Mesenteric fat pad (tissue), 1 donor: ENCODE measurements around the gene VWA3B. TPM values are rescaled to one million over a fixed set of nuclear protein-coding genes. Genes with fewer than 3 reads are reported as not detected.

ENCODE experiments used
- DNase-seq: peaks from one replicate; pipeline ENCODE4 v3.0.0-alpha.2; 2020; ENCODE audit warnings: low spot score
- total RNA-seq: library from RNA; stranded (reverse); fragmentation: NEBNext Ultra II Directional; extraction: Animal tissue kit (Norgen Biotek cat#: 25700); gene quantifications from one replicate; pipeline ENCODE4 v1.2.1, GENCODE V29; 2021
- donor health status: DM: yes; HTN: yes; CAD: no.

VWA3B gene
- total RNA-seq, 1 donor from 2014 or later, result not detected

DNA sequence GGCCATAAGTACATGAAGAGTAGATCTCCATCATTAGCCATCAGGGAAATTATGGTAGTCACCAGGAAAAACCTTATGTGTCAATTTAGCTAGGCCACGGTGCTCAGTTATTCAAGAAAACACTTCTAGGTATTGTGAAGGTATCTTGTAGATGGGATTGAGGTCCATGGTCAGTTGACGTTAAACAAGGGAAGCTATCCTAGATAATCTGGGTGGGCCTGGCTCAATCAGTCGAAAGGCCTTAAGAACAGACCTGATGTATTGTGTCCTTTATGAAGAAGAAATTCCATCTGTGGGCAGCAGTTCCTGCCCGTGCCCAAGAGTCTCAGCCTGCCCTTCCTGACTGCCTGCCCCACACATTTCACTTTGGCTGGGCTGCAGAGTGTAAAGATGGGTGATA lies 242.6 kb downstream of the VWA3B start:
- DNase-seq, result no peak

DNA sequence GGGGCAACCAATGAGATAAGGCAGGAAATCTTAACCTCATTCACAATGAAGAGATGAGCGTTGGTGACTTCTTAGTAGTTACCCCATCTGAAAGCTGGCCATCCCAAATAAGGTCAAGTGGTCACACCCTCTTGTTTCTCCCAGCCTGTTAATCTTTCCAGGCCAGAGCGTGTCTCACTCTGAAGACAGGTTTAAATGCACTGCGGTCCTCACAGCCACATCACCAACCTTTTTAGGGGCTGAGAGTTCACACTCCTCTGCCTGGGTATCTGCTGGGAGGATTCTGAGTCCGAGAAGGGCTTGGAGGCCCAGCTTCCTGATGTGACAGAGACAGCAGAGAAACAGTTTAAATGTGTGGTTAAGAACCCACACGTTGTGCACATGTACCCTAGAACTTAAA lies 246.0 kb downstream of the VWA3B start:
- no peak for DNase-seq

DNA sequence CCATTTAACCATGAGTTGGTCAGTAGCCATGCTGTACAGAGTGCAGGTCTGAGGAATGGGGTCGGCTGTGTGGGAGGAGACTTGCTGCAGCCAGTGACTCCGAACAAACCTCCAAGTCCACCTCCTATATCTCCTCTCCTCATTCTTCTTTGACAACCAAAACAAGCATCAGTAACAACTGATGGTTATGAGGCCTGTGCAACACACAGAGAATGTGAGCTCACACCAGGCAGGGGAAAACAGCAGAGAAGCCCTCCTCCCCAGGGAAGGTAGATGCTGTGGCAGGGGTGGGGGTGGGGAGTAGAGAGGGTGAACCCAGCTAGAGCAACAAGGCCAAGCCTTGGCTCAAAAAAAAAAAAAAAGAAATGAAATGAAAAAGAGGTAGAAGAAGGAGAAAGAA lies 247.0 kb downstream of the VWA3B start:
- DNase-seq, result no peak

DNA sequence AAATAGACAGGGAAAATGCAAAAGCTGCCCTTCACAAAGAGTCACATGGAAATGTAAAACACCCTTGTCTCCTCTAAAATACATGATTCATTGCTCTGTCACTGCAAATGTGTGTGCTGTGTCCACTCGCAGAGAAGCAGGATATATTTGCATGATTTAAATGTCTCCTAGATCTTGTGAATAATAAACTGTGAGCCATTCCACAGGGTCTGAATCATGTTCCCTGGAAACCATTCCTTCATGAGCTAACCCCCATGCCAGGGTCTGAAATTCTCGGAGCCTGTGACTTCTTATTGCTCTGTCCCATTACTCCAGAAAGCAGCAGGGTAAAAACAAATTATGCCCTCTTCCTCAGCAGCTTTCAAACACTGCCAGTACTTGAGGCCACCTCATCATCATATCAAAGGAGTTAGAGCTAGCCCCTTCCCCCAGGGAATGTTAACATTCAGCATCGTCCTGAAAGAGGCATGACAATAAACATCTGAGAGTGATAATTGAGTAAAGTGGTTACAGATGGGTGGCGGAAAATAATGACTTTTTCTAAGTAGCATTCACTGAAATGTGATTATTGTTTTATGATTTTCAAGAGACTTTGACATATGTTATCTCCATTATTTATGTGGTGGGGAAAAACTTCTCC lies 247.6 kb downstream of the VWA3B start:
- DNase-seq, result no peak

DNA sequence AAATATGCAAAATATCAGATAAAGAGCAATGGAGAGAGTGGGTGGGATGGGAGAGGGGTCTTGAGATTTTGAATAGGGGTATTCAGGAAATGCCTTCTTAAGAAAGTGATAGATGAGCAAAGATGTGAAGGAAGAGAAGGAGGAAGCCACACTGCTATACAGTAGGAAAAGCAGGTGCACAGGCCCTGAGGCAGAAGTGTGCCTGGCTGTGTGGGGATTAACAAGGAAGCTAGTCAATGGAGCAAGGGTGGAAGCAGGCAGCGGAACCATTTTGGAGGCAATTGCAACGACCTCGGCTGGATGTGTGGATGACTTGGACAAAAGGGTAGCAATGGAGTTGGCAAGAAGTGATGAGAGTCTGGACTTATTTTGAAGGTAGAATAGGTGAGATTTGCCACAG lies 248.3 kb downstream of the VWA3B start:
- no peak for DNase-seq

DNA sequence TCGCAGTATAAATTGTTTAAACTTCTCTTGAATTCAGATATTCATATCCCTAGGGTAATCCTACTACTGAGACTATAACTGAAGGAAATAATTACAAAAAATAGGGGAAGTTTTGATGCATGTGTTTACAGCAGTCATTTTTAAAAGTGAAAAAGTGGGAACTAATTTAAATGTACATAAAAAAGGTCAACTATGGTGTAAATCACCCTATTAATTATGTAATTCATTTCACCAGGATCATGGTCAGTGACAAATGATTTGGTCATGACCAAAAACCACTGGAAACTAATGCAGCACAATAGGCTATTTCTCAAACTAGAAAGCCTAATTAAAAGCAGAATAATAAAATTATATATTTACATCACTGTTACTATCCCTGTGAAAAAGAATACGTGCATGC lies 254.3 kb downstream of the VWA3B start:
- no peak for DNase-seq

DNA sequence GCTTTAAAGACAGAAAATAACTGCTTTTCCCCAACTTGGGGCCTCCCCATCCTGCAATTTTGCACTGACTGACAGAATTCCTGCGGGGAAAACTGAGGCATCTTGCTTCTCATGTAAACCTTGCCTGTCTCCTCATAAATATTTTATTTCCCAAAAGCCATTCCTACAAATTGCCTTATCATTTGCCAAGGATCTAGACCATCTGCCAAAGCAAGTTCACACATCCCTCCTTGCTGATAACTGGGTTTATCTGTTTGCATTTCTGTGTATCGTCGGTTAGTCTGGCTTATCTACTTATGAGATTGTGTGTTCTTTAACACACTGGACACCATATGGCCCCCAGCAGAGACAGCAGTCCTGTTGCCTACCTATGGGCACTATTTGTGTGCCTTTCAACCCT lies 256.3 kb downstream of the VWA3B start:
- DNase-seq, result no peak

DNA sequence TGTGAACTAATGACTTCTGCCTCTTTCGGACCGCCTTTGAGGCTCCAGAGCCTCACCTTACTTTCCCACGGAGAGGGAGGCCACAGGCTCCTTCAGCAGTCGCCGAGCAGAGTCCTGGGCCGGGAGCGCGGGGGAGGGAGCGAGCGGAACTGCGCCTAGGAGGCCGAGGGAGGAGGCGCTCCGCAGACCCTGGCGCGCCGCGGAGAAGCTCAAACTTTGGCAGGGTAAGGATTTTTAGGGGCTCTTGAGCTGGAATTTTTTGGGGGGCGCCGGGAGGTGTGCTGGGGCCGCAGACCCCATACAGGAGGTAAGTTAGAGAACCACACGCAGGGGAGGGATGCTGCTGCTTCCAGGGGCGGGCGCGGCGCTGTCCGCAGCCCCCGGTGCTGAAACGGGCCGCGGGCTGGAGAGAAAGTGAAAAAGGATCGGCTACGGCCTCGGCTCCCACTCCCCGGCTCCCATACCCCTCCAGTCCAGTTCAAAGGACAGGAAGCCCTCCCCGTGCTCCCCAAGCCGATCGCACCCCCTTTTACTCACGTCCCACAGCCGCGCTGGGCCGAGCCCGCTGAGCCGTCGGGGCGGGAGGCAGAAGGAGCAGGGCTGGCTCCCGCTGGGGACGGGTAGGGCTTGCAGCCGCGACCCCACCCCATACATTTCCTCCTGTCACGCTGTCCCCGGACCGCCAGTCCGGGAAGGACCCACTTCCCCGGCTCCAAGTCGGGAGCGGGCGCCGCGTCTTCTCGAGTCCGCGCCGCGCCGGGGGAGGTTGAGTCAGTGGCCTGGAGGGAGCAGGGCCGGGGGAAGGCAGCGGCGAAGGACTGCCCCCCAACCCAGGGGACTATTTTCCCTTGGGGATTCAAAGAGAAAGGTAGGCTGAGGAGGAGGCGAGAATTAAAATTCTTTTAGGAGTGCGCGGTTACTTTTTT lies 259.6 kb downstream of the VWA3B start, which contains the start of gene CNGA3:
CNGA3 (plus strand) TSS at position 146 of the 926 bp plus-strand sequence. CDS start 23,520 bp downstream, outside the sequence.
- DNase-seq, result no peak

DNA sequence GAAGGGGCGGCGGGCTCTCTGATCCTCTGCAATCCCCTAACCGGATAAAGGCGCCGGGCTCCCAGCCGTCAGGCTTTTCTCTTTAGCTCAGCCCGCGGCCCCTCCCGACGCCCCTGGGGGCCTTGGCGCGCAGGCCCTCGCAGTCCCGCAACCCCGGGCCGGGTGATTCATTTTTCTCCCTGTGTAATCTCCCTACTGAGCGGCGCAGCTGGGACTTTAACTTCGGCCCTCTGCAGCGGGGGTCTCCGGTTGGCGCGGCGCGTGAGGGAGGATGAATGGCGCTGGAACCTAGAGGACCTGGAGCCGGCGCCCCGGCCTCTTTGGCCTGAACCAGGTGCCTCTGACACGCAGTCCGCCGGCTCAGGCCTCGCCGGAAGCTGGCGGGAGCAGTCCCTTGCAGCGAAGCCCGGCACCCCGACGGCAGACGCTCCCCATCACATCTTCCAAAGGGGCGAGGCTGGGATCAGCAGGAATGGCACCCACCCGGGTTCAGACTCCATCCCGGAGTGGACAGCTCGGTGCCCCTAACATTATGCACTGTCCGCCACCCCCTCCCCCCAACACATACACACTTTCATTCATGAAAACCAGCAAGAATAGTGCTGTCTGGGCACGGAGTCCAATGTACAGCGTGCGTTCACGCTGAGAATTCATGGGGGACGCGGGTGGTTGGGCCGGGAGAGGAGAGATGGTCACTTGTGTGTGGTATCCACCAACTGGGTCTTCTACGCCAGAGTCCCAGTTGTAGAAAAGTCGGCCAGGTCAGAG lies 260.5 kb downstream of the VWA3B start:
- DNase-seq, result no peak

DNA sequence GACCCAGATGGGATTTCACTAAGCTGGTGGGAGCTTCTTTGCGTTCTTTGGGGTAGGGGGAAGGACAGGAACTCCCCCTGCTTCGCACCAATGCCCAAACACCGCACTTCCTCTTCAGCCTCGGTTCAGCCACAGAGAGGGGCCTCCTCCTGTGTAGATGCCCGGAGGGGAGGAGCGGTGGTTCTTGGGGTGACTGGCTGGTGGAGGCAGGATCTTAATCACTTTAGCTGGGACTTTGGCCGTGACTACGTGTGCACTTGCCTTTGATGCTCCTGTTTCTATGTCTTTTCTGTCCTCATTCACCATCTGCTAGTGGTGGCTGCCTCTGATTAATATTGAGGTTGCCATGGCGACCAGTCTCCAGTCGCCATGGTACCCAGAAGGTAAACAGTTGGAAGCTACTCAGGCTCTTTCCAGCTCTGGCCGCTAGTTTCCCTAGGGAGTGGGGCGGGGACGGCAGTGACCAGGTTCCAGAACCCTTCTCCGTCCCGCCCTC lies 261.1 kb downstream of the VWA3B start:
- DNase-seq, result no peak

DNA sequence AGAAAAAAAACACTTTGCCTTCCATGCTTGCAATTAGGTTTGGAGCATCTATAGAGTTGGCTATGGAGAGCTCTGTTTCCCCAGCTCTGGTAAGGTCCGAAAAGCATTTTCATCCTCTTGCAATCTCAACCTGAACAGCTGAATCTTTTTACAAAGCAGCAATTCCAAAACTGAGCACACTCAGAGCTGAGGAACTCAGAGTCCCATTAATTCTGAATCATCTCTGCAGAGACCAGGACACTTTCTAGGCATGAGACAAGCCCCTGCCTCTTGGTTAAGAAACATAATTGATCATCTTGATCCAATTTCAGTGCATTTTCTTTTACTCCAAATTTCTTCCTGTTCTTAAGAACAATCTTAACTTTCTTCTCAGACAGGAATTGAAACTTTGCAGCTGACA lies 263.4 kb downstream of the VWA3B start:
- no peak for DNase-seq

DNA sequence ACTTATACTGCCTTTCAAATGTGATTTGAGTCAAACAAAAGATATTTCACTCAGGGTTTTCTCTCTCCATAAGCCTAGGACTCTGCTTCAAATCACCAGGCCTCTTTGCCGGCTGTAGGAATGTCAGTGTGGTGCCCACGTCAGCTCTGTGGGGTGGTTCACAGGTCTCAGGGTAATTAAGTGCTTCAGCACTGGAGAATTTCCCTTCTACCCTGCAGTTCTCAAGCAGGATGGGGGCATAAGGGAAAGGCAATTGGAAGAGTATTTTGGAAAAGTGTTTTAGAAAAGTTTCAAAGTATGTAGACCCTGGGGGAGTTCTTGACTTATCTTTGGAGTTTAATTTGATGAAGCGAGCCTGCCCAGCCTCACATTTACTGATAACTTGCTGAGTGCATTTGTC lies 268.9 kb downstream of the VWA3B start:
- no peak for DNase-seq

DNA sequence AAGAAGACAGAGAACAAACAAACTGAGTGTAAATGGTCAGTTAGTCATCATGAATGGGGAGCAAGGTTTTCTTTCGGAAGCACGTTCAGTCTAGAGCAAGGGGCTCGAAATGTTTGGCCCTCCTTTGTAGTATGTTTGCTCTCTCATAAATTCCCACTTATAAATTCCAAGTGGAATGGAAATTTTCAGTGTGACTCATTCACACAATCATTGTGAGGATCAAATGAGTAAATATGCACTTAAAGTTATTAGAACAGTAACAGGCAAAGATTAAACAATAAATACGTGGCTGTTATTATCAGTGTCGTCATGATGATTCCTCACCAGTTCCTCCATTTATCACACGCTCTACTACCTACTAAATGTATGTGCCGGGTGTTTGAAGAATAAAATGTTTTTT lies 269.8 kb downstream of the VWA3B start:
- DNase-seq, result no peak

DNA sequence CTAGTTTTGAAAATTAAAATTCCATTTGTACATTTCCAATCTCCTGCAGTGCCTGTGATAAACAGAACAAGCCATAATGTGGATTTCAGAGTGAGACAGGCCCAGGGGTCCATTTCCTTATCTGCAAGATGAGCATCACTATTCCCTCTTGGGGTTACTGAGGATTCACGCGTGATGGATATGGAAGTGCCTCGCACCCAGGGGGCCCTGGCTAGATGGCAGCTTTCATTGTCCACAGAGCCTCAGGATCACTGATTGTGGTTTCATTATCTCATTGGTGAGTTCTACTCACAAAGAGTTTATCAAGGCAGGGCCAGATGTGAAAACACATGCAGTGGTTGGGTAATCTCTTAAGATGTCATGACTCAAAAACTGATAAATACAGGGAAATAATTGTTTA lies 270.9 kb downstream of the VWA3B start:
- DNase-seq, result no peak

DNA sequence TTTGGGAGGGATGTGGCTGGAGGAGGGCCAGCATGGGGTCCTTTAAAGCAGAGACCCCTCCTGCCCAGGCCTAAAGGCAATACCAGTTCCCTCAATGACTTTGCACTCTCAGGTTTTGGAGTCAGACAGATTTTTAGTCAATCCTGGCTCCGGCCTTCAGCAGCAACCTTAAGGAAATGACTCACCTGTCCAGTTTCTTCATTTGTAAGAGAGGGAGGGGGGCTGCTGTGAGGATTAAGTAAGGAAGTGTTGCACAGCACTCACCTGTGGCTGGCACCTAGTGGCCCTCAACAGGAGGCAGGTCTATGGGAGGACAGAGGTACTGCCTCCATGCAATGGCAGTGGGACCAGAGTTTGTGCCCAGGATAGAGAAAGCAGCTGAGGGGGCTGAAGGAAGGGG lies 273.0 kb downstream of the VWA3B start:
- DNase-seq, result no peak

Other genes starting within 250 kb of the VWA3B start
- gene TMEM131, start 91.2 kb upstream of the VWA3B start, total RNA-seq, result 34.8 TPM